Keratinocyte (primary cell): ENCODE results near the gene CYP19A1. TPM values are rescaled to one million over a fixed set of nuclear protein-coding genes. Genes with fewer than 3 reads are reported as not detected.

Experiments
- DNase-seq: peaks from one replicate; pipeline ENCODE4 v3.0.0-alpha.2; 2011; ENCODE audit warnings: low read depth, missing footprints, low spot score
- FAIRE-seq: peaks from 2 replicates; lab custom pipeline; 2011; peaks lifted over from hg19 to GRCh38; lab: Jason Lieb, UNC
- H2AFZ ChIP-seq: 2 replicates; pipeline ENCODE4 v1.6.0; 2012; ENCODE audit warnings: low read length, control low read depth, inconsistent platforms; ENCODE audit not compliant: control insufficient read depth
- H3K27ac ChIP-seq: 2 replicates; pipeline ENCODE4 v1.5.1; 2011; ENCODE audit warnings: low read length; ENCODE audit not compliant: control insufficient read depth, insufficient read depth
- H3K27me3 ChIP-seq: 3 replicates; pipeline ENCODE4 v1.6.0; 2011; ENCODE audit warnings: low read length; ENCODE audit not compliant: control insufficient read depth, insufficient read depth; ENCODE audit errors: extremely low read depth
- H3K36me3 ChIP-seq, 2 experiments: 2 replicates in 1 of 2; 3 replicates in 1 of 2; pipeline ENCODE4 v1.5.1; 2011; ENCODE audit warnings: low read length in 2 of 2, mild to moderate bottlenecking in 1 of 2; ENCODE audit not compliant: control insufficient read depth in 2 of 2, insufficient read depth in 2 of 2; ENCODE audit errors: extremely low read depth in 1 of 2
- H3K4me1 ChIP-seq: 3 replicates; pipeline ENCODE4 v1.5.1; 2011; ENCODE audit warnings: low read length; ENCODE audit not compliant: control insufficient read depth, insufficient read depth; ENCODE audit errors: extremely low read depth
- H3K4me2 ChIP-seq: 3 replicates; pipeline ENCODE4 v1.6.0; 2011; ENCODE audit warnings: low read depth, low read length; ENCODE audit not compliant: control insufficient read depth, insufficient read depth; ENCODE audit errors: extremely low read depth
- H3K4me3 ChIP-seq, 3 experiments: fragments of 200-600 bp in 1 of 3; sonication (generic) in 1 of 3; 2 replicates in 2 of 3; 3 replicates in 1 of 3; pipeline ENCODE4 v1.5.1; 2011 to 2016; ENCODE audit warnings: low read length in 3 of 3, mild to moderate bottlenecking in 3 of 3, control low read depth in 2 of 3, inconsistent platforms in 1 of 3, low read depth in 1 of 3, mixed read lengths in 1 of 3, mixed run types in 1 of 3, moderate library complexity in 1 of 3; ENCODE audit not compliant: control insufficient read depth in 2 of 3, insufficient read depth in 2 of 3; ENCODE audit errors: extremely low read depth in 1 of 3
- H3K79me2 ChIP-seq: 2 replicates; pipeline ENCODE4 v1.6.0; 2012; ENCODE audit warnings: low read length; ENCODE audit not compliant: control insufficient read depth, insufficient read depth
- H3K9ac ChIP-seq: 3 replicates; pipeline ENCODE4 v1.6.0; 2011; ENCODE audit warnings: low read length; ENCODE audit not compliant: control insufficient read depth, insufficient read depth; ENCODE audit errors: extremely low read depth
- H3K9me1 ChIP-seq: 3 replicates; pipeline ENCODE4 v1.6.0; 2011; ENCODE audit warnings: low read length; ENCODE audit not compliant: control insufficient read depth, insufficient read depth; ENCODE audit errors: extremely low read depth
- H3K9me3 ChIP-seq: 2 replicates; pipeline ENCODE4 v1.5.1; 2012; ENCODE audit warnings: low read depth, low read length; ENCODE audit not compliant: control insufficient read depth
- H4K20me1 ChIP-seq: 3 replicates; pipeline ENCODE4 v1.6.0; 2011; ENCODE audit warnings: low read length; ENCODE audit not compliant: control insufficient read depth, insufficient read depth; ENCODE audit errors: extremely low read depth
- CTCF ChIP-seq, 3 experiments: IDR thresholded peaks in 1 of 3; conservative IDR thresholded peaks in 1 of 3; optimal IDR thresholded peaks in 1 of 3; 2 replicates in 2 of 3; 3 replicates in 1 of 3; pipeline versions ENCODE3 to v1.5.1; 2011; ENCODE audit warnings: low read length in 3 of 3, mild to moderate bottlenecking in 3 of 3, moderate library complexity in 2 of 3, control low read depth in 1 of 3, inconsistent platforms in 1 of 3; ENCODE audit not compliant: insufficient read depth in 2 of 3; ENCODE audit errors: extremely low read depth in 1 of 3
- EZH2 ChIP-seq: IDR thresholded peaks from one replicate; pipeline ENCODE4 v1.6.1; 2012; ENCODE audit warnings: inconsistent platforms, mild to moderate bottlenecking, low read length, moderate library complexity
- dilution Hi-C: fragments of 300-500 bp; cut with MboI; formaldehyde crosslinking; loops from one replicate; pipeline ENCODE4 v1.7.0; 2020; ENCODE audit warnings: low sequenced_read_pairs; ENCODE audit not compliant: extremely low pct_ligation_motif_present
- polyA plus RNA-seq, 5 experiments: library from polyadenylated mRNA; depleted of rRNA in 3 of 5; stranded (reverse) in 3 of 5; stranded (forward) in 1 of 5; unstranded in 1 of 5; fragments of >200 nt; gene quantifications; 1 replicate in 1 of 5; 2 replicates in 3 of 5; 3 replicates in 1 of 5; pipeline versions ENCODE4 v1.2.1 to v1.2.3, GENCODE V29; 2011 to 2012; ENCODE audit warnings: missing spikeins in 2 of 5, low read depth in 1 of 5, low replicate concordance in 1 of 5

The CYP19A1 gene
- polyA plus RNA-seq, 1 donor (not counting 4 experiments of a cell fraction or from before 2014, with no cell fraction given): not detected

GRCh38 chr15:51327081-51327480 is 11.3 kb downstream of the CYP19A1 start:
- H3K9ac ChIP-seq: no peak overlapping the region
- H4K20me1 ChIP-seq: no peaks in the 10 kb centered on the region
- H3K79me2 ChIP-seq: no peaks in the 10 kb centered on the region
- H3K9me3 ChIP-seq: no peaks in the 10 kb centered on the region
- H3K27me3 ChIP-seq: peaks cover 3% of the 10 kb centered on the region
- H3K4me2 ChIP-seq: no peak overlapping the region
- H3K9me1 ChIP-seq: no peaks in the 10 kb centered on the region
- no peak overlapping the region for H3K27ac ChIP-seq
- dilution Hi-C loops: no loop called here
- DNase-seq (no peak), FAIRE-seq (no peak)
- no peak overlapping the region for H3K4me3 ChIP-seq
- TF ChIP-seq EZH2 (no peak), CTCF (optimal IDR thresholded peaks at IDR 0.05 in 1 of 3, IDR thresholded peaks at IDR 0.05 in 1 of 3, conservative IDR thresholded peaks at IDR 0.05 in 1 of 3; ENCODE audit: extremely low read depth in 1 of 3, insufficient read depth in 2 of 3, low read length in 3 of 3) (no peak)
- H2AFZ ChIP-seq: no peak overlapping the region
- H3K4me1 ChIP-seq: no peaks in the 10 kb centered on the region
- no peaks in the 10 kb centered on the region for H3K36me3 ChIP-seq

- TF ChIP-seq CTCF (optimal IDR thresholded peaks at IDR 0.05 in 1 of 3, IDR thresholded peaks at IDR 0.05 in 1 of 3, conservative IDR thresholded peaks at IDR 0.05 in 1 of 3; ENCODE audit: extremely low read depth in 1 of 3, insufficient read depth in 2 of 3, low read length in 3 of 3): no peak
- no peak for TF ChIP-seq EZH2
- H3K4me3 ChIP-seq: no peak overlapping the region
- H3K4me1 ChIP-seq: no peaks in the 10 kb centered on the region
- no peak overlapping the region for H3K9ac ChIP-seq
- dilution Hi-C loops: no loop called here
- H3K79me2 ChIP-seq: no peaks in the 10 kb centered on the region
- peaks cover 3% of the 10 kb centered on the region for H3K27me3 ChIP-seq
- H3K9me1 ChIP-seq: no peaks in the 10 kb centered on the region
- FAIRE-seq (no peak), DNase-seq (no peak)
- no peaks in the 10 kb centered on the region for H3K9me3 ChIP-seq
- no peak overlapping the region for H3K27ac ChIP-seq
- no peak overlapping the region for H2AFZ ChIP-seq
- no peak overlapping the region for H3K4me2 ChIP-seq
- H3K36me3 ChIP-seq: no peaks in the 10 kb centered on the region
- no peaks in the 10 kb centered on the region for H4K20me1 ChIP-seq
Observed at GRCh38 chr15:51325167-51325566, 13.2 kb downstream of the CYP19A1 start.
